EH (cell line): ENCODE measurements around the gene PTPN6.

ENCODE experiments used
- DNase-seq: peaks from one replicate; pipeline ENCODE4 v3.0.0-alpha.2; 2015; ENCODE audit warnings: low read depth

Gene PTPN6

DNA sequence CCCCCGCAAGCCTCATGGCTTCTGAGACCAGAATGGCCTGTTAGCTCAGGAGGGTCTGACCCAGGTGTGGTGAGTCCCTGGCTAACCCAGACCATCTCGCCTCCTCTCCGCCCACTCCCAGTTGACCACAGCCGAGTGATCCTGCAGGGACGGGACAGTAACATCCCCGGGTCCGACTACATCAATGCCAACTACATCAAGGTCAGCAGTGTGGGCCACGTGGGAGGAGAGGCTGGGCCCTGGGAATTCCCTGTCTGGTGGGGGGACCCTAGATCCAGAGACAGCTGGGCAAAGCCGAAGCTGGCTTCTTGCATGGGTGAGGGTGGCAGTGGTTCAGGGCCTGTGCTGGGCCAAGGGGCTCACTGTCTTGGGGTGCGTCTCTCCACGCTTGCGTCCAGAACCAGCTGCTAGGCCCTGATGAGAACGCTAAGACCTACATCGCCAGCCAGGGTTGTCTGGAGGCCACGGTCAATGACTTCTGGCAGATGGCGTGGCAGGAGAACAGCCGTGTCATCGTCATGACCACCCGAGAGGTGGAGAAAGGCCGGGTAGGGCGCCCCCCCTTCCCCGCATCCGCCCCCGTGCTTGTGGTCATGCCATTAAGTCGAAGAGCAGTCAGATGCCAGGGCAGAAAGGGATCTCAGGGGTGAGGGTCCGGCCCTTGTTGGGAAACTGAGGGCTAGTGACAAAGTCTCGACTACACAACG, 5.0 kb downstream of the PTPN6 start:
- DNase-seq, result no peak

DNA sequence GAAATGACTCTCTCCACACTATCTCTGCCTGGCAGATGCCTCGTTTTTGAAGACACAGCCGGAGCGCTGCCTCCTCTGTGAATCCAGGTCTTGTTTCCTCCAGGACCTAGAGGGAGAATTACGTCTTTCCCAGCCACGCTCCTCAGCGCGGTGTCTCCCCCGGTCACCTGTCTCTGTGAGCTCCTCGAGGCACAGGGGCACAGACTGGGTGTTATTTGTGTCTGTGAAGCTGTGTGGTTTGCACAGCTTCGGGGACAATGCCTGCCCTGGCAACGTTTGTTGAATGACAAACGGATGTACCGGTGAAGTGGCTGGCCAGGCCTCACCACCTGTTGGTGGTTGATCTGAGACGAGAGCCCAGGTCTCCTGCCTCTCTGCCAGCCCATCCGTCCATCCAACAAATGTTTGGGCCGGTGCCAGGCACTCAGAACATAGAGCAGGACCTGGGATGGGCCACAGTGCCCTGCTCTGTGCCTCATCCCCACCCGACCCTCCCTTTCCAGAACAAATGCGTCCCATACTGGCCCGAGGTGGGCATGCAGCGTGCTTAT, 6.1 kb downstream of the PTPN6 start:
- DNase-seq, result no peak

DNA sequence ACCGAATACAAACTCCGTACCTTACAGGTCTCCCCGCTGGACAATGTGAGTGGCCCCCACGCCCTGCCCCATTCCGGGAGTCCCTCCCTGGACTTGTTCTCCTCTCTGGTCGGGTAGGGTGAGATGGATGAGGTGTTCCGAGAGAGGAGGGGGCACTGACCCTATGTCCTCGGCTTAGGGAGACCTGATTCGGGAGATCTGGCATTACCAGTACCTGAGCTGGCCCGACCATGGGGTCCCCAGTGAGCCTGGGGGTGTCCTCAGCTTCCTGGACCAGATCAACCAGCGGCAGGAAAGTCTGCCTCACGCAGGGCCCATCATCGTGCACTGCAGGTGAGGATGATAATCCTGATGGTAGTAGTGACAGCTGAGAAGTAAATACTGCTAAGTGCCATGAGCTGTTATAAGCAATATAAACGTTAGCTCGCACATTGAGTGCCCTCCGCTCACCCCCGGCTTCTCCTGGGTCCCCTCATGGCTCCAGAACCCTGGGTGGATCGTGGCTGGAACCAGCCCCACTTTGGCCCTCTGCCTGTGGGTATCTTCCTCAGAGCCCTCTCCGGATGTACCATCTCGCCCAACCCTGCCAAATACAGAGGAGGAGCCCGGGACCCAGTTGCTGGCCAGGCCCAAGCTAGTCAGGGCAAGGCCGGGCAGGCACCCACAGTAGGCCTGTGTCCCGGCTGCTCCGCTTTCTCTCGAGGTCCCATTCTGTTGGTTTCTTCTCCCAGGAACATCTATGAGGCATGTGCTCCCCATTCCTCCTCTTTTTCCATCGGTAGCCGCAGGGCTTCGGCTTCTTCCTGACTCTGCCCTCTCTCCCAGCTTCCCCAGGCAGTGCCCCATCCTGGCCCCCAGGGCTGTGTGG, 6.8 kb downstream of the PTPN6 start:
- no peak for DNase-seq

DNA sequence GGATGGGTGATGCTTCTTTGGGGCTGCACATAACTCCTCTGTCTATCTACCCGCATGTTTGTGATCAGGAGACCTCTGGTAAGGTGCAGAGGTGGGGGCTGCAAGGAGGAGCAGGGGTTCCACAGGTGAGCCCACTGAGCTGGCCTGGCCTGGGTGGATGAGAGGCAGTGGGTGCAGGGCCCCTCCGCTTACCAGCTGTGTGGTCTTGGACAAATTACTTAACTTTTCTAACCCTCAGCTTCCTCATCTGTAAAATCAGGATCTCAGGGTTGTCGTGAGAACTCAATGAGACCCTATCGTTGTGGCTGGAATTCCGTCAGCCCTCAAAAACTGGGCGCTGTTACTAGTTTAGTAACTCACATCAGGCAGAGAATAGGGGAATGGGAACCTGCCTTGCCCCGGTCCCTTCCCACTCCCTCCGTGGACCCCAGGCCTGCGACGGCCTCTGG, 7.5 kb downstream of the PTPN6 start:
- no peak for DNase-seq

DNA sequence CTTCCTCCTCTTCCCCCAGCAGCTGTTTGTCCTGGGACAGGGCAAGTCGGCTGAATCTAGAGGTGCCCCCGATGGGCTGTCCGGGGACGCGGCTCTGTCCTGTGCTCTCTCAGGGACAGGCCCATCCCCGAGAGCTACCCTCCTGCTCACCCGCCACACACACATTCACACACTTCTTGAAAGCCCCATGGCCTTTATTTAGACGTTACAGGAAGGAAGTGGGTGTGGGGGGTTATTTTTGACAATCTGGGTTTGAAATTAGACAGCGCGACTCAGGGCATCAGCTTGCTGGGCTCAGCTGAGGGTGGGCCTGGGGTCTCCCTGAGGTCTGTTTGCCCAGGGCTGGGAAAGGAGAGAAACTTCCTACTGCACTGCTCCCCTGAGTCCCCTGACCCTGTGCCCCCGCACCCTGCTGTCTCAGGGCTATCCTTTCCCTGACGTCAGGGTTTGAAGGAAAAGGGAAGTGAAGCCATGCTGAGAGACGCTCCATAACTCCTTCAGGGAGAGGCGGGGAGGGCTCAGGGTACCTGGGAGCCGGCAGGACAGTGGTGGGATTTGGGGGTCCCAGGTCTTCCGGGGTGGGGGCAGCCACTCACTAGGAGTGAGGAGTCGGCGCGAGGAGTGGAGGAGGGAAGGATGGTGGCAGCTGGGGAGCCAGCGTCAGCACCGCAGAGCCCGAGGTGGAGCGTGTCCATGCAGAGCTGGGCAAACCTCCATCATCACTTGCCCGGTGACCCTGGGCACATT, 8.1 kb downstream of the PTPN6 start:
- DNase-seq, result no peak

DNA sequence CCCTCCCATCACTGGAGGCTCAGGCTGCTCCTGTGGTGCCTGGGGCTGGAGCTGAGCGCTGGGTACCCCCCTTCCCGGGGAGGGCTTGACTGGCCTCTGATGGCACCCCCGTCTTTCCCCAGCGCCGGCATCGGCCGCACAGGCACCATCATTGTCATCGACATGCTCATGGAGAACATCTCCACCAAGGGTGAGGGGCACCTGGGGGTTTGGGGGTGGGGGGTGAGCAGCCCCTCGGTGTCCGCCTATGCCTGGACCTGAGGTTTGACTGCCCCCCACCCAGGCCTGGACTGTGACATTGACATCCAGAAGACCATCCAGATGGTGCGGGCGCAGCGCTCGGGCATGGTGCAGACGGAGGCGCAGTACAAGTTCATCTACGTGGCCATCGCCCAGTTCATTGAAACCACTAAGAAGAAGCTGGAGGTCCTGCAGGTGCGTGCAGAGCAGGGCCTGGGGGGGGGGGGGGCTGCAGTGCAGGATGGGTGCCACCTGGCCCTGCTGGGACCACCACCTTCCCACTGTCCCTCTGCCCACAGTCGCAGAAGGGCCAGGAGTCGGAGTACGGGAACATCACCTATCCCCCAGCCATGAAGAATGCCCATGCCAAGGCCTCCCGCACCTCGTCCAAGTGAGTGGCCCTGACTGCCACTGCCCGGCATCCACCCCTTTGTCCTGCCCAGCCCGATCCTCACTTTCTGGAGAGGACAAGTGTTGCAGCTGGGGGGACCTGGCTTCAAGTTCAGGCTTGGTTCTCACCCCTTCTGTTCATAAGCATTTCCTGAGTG, 8.8 kb downstream of the PTPN6 start:
- DNase-seq, result no peak

DNA sequence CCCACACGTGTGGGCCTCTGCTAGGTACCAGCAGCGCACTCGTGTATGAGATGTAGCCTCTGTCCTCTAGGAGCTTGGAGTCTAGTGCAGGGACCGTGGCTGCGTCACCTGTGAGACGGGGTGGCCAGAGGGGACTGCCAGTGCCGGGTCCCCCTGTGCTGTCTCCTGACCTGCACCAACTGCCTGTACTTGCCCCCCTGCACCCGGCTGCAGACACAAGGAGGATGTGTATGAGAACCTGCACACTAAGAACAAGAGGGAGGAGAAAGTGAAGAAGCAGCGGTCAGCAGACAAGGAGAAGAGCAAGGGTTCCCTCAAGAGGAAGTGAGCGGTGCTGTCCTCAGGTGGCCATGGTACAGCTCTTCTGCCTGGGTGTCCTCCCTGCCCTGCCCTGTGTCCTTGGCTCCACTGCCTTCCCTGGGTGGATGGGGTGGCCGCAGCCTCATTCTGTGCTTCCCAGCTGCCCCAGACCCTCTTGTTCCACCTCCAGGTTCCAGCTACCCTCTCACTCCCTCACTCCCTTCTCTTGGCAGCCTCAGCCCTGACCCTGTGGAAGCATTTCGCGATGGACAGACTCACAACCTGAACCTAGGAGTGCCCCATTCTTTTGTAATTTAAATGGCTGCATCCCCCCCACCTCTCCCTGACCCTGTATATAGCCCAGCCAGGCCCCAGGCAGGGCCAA, 9.6 kb downstream of the PTPN6 start:
- peak; percentile 66 for DNase-seq

DNA sequence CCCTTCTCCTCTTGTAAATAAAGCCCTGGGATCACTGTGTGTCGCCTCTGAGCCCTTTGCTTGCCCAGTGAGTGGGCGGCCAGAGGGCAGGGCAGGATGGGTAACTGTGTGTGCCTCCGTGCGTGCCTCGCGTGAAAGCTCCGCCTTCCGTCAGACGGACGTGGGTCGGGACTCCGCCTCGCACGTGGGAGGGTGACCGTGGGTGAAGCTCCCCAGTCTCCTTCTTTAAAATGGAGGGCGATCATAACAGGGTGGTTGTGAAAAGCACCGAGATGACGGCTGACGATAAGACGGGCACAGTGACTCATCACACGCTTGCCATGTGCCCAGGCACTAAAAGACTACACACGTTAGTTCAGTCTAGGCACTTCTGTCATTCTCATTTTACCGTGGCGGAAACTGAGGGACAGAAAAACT, 10.1 kb downstream of the PTPN6 start:
- peak; percentile 69 for DNase-seq

DNA sequence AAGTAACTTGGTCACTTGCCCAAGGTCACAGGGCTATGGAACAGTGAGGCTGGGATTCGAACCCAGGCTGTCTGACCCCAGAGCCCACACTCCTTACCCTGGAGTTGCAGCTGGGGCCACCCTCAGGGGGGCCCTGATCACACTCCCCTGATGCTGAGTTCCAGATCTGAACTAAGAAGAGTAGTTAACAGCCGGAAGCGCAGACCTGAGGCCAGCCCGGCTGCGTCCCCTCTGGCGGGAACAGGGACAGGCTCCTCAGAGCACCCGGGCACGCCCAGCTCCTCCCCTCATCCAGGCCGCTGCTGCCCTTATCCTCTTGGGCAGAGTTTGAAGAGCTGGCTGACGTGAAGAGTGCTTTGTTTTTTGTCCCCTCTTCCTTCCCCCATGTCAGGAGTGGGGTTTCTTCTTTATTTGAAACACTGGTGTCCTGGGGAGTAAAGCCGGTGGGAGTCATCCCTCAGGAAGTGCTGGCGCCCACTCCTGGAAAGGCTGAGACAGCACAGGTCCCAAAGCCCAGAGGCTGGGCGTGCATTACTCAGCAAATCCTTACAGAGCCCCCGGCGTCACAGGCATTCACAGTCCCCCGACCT, 10.6 kb downstream of the PTPN6 start:
- peak; percentile 77 for DNase-seq

DNA sequence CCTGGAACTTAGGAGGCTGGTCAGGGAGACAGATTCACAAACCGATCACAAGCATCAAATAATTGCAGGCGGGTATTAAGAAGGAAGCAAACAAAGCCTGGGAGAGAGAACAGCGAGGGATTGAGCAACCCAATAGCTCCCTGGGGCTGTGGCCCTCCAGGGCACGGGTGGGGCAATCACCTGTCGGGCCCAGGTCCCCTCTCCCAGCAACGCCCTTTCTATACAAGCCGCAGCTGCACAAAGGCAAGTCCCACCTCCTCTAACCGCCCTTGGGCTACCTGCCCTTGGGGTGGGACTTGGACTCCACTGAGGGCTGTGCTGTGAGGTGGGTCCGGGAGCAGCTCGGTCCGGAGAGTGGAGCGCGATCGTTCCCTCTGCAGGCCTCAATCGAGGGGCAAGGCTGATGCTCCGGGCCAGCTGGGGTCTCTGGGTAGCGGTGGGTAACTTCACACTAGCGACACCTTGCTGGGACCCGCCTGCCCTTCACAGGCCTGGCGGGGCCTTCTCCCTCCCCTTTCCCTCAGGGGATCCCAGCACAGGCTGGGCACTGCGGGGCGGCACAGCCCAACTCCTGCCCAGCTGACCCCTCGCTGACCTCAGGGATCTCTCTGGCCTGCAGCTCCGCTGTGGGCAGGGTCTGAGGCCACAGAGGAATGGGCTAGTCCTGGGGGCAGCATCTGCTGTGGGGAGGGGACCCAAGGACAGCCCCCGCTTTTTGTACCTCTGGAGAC, 11.3 kb downstream of the PTPN6 start:
- no peak for DNase-seq

DNA sequence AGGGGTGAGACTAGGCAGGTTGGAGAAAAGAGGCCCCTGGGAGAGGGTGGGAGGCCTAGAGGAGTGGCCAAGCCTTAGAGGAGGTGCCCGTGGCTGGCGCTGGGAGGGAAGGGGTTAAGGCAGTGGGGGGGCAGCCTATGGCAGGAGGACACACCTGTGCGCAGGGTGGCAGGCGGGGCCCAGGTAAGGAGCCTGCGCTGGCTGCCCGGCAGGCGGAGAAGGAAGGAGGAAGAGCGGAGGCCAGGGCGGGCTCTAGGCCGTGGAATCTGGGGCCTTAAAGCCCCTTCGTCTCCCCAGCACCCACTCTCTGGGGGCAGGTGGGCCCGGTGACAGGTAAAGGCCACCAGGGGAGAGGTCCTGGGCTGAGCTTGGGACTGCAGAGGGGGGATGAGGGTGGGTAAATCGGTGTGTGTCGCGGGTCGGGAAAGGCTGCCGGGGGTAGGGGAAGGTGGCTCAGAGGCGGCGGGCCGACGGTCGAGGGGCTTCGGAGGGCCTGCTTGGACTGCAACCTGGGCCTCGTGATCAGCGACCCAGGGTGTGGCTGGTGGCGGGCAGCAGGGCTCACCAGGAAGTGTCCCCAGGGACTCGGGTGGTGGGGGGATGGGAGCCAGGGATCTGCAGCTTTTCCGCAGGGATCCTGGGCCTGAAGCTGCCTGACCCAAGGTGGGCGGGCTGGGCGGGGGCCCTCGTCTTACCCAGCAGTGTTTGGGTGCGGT, 12.0 kb downstream of the PTPN6 start:
- DNase-seq, result no peak

DNA sequence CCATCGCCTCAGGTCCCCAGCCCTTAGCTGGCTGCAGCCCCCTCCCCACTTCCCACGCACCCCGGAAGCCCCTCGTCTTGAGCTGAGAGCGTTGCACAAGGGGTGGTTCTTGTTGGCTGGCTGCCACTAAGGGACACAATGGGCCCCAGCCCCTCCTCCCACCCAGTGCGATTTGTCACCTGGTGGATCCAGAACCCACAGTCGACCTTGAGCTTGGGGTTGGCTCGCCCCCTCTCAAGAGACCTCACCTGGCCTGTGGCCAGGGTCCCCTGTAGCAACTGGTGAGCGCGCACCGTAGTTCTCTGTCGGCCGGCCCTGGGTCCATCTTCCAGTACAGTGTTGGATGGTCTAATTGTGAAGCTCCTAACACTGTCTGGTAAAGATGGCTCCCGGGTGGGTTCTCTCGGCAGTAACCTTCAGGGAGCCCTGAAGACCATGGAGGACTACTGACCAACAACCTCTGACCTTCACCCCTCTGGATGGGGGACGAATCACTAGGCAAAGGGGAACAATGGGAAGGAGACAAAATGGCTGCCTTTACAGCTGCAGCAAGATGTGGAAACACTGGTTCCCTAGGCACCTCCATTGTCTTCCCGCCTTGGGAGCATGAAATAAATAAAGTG, 12.7 kb downstream of the PTPN6 start:
- no peak for DNase-seq

DNA sequence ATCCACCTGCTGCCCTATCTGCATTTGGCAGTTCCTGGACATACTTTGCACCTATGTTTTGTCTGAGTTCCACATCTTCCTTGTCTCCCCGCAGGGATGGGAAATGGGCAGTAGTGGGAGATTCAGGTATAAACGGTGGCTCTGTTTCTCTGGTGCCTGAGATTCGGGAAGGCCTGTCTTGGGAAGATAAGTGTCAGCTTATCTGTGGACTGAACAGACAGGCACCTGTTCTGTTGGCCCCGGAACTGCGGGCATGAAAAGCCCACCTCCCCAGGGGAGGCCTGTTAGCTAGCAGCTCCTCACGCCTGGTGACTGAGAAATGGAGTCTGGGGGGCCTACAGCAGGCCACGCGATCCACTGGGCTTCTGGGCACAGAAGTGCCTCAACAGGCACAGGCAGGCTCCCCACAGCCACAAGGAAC, 13.5 kb downstream of the PTPN6 start:
- no peak for DNase-seq

DNA sequence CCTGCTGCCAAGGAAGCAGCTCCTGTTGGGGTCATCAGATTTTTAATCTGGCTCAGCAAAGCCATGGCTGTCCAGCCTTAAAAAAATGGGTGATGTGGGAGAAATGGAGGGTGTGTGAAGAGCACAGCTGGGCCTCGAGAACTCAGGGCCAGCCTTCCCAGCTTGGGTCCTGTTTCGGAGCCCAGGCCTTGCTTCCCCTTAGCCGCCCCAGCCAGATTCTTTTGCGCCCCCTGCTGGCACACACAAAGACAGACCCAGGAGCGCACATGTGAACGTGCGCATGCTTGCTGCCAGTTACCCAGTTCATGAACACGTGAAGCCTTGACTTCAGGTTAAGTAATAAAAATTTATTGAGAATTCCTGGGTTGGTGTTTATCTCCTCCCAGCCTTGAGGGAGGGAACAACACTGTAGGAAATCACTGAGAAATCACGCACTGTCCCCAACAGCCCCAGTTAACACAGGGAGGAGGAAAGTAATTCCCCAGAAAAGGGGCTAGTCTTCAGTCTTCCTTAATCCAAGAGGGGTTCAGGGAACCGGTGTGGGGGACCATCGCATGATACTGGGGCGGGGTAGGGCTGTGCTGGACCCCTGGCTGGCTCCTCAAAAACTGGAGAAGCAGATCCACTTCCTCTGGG, 14.0 kb downstream of the PTPN6 start:
- peak; percentile 83 for DNase-seq

DNA sequence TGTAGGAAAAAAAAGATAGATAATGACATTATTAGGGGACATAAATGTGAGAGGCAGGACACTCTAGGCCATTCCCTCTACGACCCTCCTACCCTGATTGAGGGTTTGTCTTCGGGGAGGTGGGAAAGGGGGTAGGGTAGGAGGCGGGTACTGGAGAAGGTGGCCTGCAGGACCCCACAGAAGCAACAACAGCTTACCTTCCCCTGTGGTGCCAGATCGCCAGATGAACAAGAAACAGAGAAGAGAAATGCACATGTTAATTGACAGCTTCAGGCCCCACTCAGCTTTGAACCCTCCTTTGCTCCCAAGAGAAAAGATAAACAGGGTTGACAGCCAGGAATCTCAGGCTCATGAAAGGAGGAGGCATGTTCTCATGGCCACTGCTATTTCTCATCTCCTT, 14.6 kb downstream of the PTPN6 start:
- DNase-seq, result no peak

DNA sequence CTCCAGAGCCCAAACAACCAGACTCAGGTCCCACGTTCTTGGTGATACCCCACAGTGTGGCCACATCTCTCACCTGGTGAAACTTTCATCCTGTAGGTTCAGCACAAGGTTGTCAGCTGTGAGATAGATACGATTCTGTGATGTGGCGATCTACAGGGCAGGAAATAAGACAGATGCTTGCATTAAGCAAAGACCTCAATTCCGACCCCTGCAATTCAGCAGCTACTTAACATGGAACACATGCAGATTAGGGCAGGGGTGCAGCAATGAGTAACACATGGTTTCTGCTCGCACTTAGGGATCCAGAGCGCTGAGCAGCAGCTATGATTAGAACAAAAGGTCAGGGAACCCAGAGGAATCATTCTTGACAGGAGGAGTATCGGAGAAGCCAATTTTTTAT, 15.2 kb downstream of the PTPN6 start:
- DNase-seq, result no peak

DNA sequence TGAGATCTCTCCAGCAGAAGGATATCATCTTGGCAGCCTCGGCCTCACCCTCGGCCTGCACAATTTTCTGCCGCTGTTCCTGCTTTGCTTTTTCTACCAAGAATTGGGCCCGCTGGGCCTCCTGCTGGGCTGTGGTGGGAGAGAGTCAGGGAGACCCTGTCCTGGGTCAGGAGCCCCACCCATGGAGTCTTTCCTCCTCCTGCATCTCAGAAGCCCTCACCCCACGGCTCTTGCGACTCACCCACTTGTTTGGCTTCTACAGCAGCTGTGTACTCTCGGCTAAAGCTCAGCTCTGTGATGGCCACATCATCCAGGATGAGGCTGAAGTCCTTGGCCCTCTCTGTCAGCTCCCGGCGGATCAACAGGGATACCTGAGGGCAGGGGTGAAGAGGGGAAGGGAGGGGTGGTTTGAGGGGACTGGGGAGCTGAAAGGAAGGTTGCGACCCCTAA, 16.5 kb downstream of the PTPN6 start:
- no peak for DNase-seq

DNA sequence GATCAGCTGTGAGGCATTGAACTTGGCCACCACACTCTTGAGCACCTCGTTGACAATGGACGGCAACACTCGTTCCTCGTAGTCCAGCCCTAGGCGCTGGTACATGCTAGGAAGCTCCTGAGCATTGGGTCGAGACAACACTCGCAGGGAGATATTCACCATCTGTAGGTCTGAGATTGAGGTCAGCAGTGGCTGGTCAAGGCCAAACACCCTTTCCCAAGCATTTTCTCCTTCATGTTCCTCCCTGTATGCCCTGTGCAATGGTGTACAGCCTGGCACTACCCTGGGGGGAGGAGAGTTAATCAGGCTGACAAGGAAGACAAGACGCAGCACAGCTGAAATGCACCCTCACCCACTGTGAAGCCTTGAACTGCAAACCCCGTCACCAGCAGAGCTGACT, 17.3 kb downstream of the PTPN6 start:
- DNase-seq, result no peak
